HEK293 (cell line): Measurements from ENCODE around the gene SPAAR.

ENCODE experiments used
- BCL11A ChIP-seq: fragments of 450-650 bp; formaldehyde crosslinking; IDR thresholded peaks from 2 replicates; pipeline ENCODE4 v1.5.1; 2016; ENCODE audit warnings: low read depth, missing biosample characterization, missing genetic modification characterization
- BCL11B ChIP-seq: fragments of 450-650 bp; formaldehyde crosslinking; IDR thresholded peaks from 2 replicates; pipeline ENCODE4 v1.5.1; 2016; ENCODE audit warnings: low read depth, missing biosample characterization, missing genetic modification characterization
- CTCF ChIP-seq: fragments of 450-650 bp; formaldehyde crosslinking; IDR thresholded peaks from 2 replicates; pipeline ENCODE4 v1.5.1; 2016; ENCODE audit warnings: missing biosample characterization, missing genetic modification characterization
- EGR2 ChIP-seq: fragments of 450-650 bp; formaldehyde crosslinking; IDR thresholded peaks from 2 replicates; pipeline ENCODE4 v1.5.1; 2016; ENCODE audit warnings: low read depth, missing biosample characterization, missing genetic modification characterization
- GLIS1 ChIP-seq: fragments of 450-650 bp; formaldehyde crosslinking; IDR thresholded peaks from 2 replicates; pipeline ENCODE4 v1.5.1; 2016; ENCODE audit warnings: missing biosample characterization, missing genetic modification characterization
- HOXC10 ChIP-seq: sonication (generic); formaldehyde crosslinking; IDR thresholded peaks from 2 replicates; pipeline ENCODE4 v1.8.1; 2023; ENCODE audit warnings: mild to moderate bottlenecking, missing genetic modification reagents
- KLF1 ChIP-seq: fragments of 450-650 bp; formaldehyde crosslinking; IDR thresholded peaks from 2 replicates; pipeline ENCODE4 v1.5.1; 2016; ENCODE audit warnings: missing biosample characterization, missing genetic modification characterization
- KLF16 ChIP-seq: fragments of 450-650 bp; formaldehyde crosslinking; IDR thresholded peaks from 2 replicates; pipeline ENCODE4 v1.5.1; 2017; ENCODE audit warnings: missing biosample characterization, missing genetic modification characterization
- KLF9 ChIP-seq: fragments of 450-650 bp; formaldehyde crosslinking; IDR thresholded peaks from 2 replicates; pipeline ENCODE4 v1.5.1; 2016; ENCODE audit warnings: missing biosample characterization, missing genetic modification characterization, low read depth
- OVOL3 ChIP-seq: fragments of 450-650 bp; formaldehyde crosslinking; IDR thresholded peaks from 2 replicates; pipeline ENCODE4 v1.5.1; 2016; ENCODE audit warnings: missing biosample characterization, missing genetic modification characterization
- SP7 ChIP-seq: fragments of 450-650 bp; formaldehyde crosslinking; IDR thresholded peaks from 2 replicates; pipeline ENCODE4 v1.5.1; 2016; ENCODE audit warnings: missing biosample characterization, missing genetic modification characterization
- ZBTB21 ChIP-seq: fragments of 450-650 bp; formaldehyde crosslinking; IDR thresholded peaks from 2 replicates; pipeline ENCODE4 v1.5.1; 2017; ENCODE audit warnings: missing biosample characterization, missing genetic modification characterization
- ZBTB44 ChIP-seq: fragments of 450-650 bp; IDR thresholded peaks from 2 replicates; pipeline ENCODE4 v1.5.1; 2018; ENCODE audit warnings: missing biosample characterization, mild to moderate bottlenecking, missing genetic modification characterization
- ZBTB48 ChIP-seq: fragments of 450-650 bp; formaldehyde crosslinking; IDR thresholded peaks from 2 replicates; pipeline ENCODE4 v1.5.1; 2016; ENCODE audit warnings: missing biosample characterization, missing genetic modification characterization
- ZBTB6 ChIP-seq: fragments of 450-650 bp; formaldehyde crosslinking; IDR thresholded peaks from 2 replicates; pipeline ENCODE4 v1.5.1; 2017; ENCODE audit warnings: missing biosample characterization, missing genetic modification characterization
- ZIC2 ChIP-seq: fragments of 450-650 bp; formaldehyde crosslinking; IDR thresholded peaks from 2 replicates; pipeline ENCODE4 v1.5.1; 2016; ENCODE audit warnings: missing biosample characterization, missing genetic modification characterization
- ZNF112 ChIP-seq: fragments of 450-650 bp; formaldehyde crosslinking; IDR thresholded peaks from 2 replicates; pipeline ENCODE4 v1.5.0; 2017; ENCODE audit warnings: missing biosample characterization, missing genetic modification characterization
- ZNF132 ChIP-seq: fragments of 450-650 bp; formaldehyde crosslinking; IDR thresholded peaks from 2 replicates; pipeline ENCODE4 v1.5.1; 2017; ENCODE audit warnings: missing biosample characterization, missing genetic modification characterization, borderline replicate concordance
- ZNF2 ChIP-seq: fragments of 450-650 bp; formaldehyde crosslinking; IDR thresholded peaks from 2 replicates; pipeline ENCODE4 v1.5.1; 2016; ENCODE audit warnings: missing biosample characterization, missing genetic modification characterization
- ZNF202 ChIP-seq: fragments of 450-650 bp; formaldehyde crosslinking; IDR thresholded peaks from 2 replicates; pipeline ENCODE4 v1.5.1; 2016; ENCODE audit warnings: missing biosample characterization, missing genetic modification characterization, borderline replicate concordance
- ZNF24 ChIP-seq: fragments of 450-650 bp; formaldehyde crosslinking; IDR thresholded peaks from 2 replicates; pipeline ENCODE4 v1.5.1; 2016; ENCODE audit warnings: missing biosample characterization, missing genetic modification characterization
- ZNF341 ChIP-seq: fragments of 450-650 bp; formaldehyde crosslinking; IDR thresholded peaks from 2 replicates; pipeline ENCODE4; 2016; ENCODE audit warnings: low read depth, missing biosample characterization, missing genetic modification characterization
- ZNF426 ChIP-seq: fragments of 450-650 bp; formaldehyde crosslinking; IDR thresholded peaks from 2 replicates; pipeline ENCODE4 v1.5.1; 2017; ENCODE audit warnings: missing biosample characterization, missing genetic modification characterization, mild to moderate bottlenecking, inconsistent platforms, moderate library complexity
- ZNF513 ChIP-seq: fragments of 450-650 bp; IDR thresholded peaks from 2 replicates; pipeline ENCODE4 v1.5.1; 2018; ENCODE audit warnings: missing biosample characterization, missing genetic modification characterization
- ZNF530 ChIP-seq: fragments of 450-650 bp; formaldehyde crosslinking; IDR thresholded peaks from 2 replicates; pipeline ENCODE4 v1.5.1; 2016; ENCODE audit warnings: low read depth, missing biosample characterization, missing genetic modification characterization
- ZNF610 ChIP-seq: fragments of 450-650 bp; formaldehyde crosslinking; IDR thresholded peaks from 2 replicates; pipeline ENCODE4 v1.5.1; 2016; ENCODE audit warnings: missing biosample characterization, missing genetic modification characterization, borderline replicate concordance
- ZNF626 ChIP-seq: fragments of 450-650 bp; sonication (Bioruptor Pico); formaldehyde crosslinking; IDR thresholded peaks from 2 replicates; pipeline ENCODE4 v1.5.1; 2018; ENCODE audit warnings: missing biosample characterization, missing genetic modification characterization, inconsistent platforms
- ZNF629 ChIP-seq: fragments of 450-650 bp; formaldehyde crosslinking; IDR thresholded peaks from 2 replicates; pipeline ENCODE4 v1.5.1; 2017; ENCODE audit warnings: missing biosample characterization, missing genetic modification characterization
- ZNF660 ChIP-seq: fragments of 450-650 bp; IDR thresholded peaks from 2 replicates; pipeline ENCODE4 v1.5.1; 2018; ENCODE audit warnings: missing biosample characterization, mild to moderate bottlenecking, missing genetic modification characterization
- ZSCAN30 ChIP-seq: fragments of 450-650 bp; IDR thresholded peaks from 2 replicates; pipeline ENCODE4 v1.5.1; 2018; ENCODE audit warnings: missing biosample characterization, mild to moderate bottlenecking, missing genetic modification characterization, moderate library complexity
- ZXDB ChIP-seq: fragments of 450-650 bp; formaldehyde crosslinking; IDR thresholded peaks from 2 replicates; pipeline ENCODE4 v1.5.1; 2016; ENCODE audit warnings: missing biosample characterization, missing genetic modification characterization
- TF ChIP-seq, protein P1 (sequence below): sonication (generic); formaldehyde crosslinking; IDR thresholded peaks from 2 replicates; pipeline ENCODE4 v1.8.1; 2022; ENCODE audit warnings: mild to moderate bottlenecking, moderate library complexity, missing genetic modification reagents
- TF ChIP-seq, protein P2 (sequence below): fragments of 450-650 bp; formaldehyde crosslinking; IDR thresholded peaks from 2 replicates; pipeline ENCODE4; 2016; ENCODE audit warnings: missing biosample characterization, missing genetic modification characterization

The SPAAR gene

DNA sequence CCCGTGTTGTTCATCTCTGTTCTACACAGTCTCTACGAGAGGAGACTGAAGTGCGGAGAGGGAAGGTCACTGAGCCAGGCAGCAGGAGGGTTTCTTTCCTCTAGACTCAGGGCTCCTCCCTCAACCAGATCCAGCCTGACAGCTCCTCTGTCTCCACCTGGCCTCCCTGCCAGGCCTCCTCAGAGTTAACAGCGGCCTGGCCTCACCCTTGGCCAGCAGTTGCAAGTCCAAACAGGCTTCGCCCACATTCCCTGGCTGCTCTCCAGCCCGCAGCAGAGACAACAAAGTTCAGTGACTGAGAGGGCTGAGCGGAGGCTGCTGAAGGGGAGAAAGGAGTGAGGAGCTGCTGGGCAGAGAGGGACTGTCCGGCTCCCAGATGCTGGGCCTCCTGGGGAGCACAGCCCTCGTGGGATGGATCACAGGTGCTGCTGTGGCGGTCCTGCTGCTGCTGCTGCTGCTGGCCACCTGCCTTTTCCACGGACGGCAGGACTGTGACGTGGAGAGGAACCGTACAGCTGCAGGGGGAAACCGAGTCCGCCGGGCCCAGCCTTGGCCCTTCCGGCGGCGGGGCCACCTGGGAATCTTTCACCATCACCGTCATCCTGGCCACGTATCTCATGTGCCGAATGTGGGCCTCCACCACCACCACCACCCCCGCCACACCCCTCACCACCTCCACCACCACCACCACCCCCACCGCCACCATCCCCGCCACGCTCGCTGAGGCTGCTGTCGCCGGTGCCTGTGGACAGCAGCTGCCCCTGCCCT is 3.2 kb upstream of the SPAAR start, which contains the start of gene HRCT1 (continued):
- TF ChIP-seq EGR2 (tag by site-specific recombination) (0 out of 2 replicates have a peak, but pooled peaks have one; percentile 10), HOXC10 (CRISPR knock-in tag) (no peak), ZNF426 (tag by site-specific recombination) (no peak), ZXDB (0 out of 2 replicates have a peak, but pooled peaks have one; percentile 25), ZNF202 (no peak), ZSCAN30 (tag by site-specific recombination) (0 out of 2 replicates have a peak, but pooled peaks have one; percentile 44), GLIS1 (tag by site-specific recombination) (peak; percentile 96), ZIC2 (peak; percentile 42), ZBTB48 (tag by site-specific recombination) (peak; percentile 69), ZNF24 (tag by site-specific recombination) (0 out of 2 replicates have a peak, but pooled peaks have one; percentile 27), ZNF513 (no peak), ZNF112 (tag by site-specific recombination) (no peak), BCL11B (tag by site-specific recombination) (no peak), BCL11A (tag by site-specific recombination) (no peak), KLF9 (tag by site-specific recombination) (no peak), ZNF660 (tag by site-specific recombination) (0 out of 2 replicates have a peak, but pooled peaks have one; percentile 27), ZNF610 (tag by site-specific recombination) (no peak), CTCF (no peak), ZNF132 (tag by site-specific recombination) (no peak), ZBTB44 (peak; percentile 29; the same call in 1 of the 2 replicates), ZNF341 (0 out of 2 replicates have a peak, but pooled peaks have one; percentile 16), SP7 (tag by site-specific recombination) (peak; percentile 76), ZNF2 (no peak), ZNF629 (tag by site-specific recombination) (peak; percentile 41; the same call in 1 of the 2 replicates), ZBTB6 (tag by site-specific recombination) (no peak), KLF16 (tag by site-specific recombination) (no peak), ZBTB21 (tag by site-specific recombination) (no peak), OVOL3 (tag by site-specific recombination) (no peak), ZNF530 (tag by site-specific recombination) (no peak), ZNF626 (tag by site-specific recombination) (no peak), KLF1 (tag by site-specific recombination) (peak; percentile 82)
- TF ChIP-seq, protein P1, sequence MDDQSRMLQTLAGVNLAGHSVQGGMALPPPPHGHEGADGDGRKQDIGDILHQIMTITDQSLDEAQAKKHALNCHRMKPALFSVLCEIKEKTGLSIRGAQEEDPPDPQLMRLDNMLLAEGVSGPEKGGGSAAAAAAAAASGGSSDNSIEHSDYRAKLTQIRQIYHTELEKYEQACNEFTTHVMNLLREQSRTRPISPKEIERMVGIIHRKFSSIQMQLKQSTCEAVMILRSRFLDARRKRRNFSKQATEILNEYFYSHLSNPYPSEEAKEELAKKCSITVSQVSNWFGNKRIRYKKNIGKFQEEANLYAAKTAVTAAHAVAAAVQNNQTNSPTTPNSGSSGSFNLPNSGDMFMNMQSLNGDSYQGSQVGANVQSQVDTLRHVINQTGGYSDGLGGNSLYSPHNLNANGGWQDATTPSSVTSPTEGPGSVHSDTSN: peak; percentile 58; the same call in 1 of the 2 replicates
- TF ChIP-seq, protein P2, sequence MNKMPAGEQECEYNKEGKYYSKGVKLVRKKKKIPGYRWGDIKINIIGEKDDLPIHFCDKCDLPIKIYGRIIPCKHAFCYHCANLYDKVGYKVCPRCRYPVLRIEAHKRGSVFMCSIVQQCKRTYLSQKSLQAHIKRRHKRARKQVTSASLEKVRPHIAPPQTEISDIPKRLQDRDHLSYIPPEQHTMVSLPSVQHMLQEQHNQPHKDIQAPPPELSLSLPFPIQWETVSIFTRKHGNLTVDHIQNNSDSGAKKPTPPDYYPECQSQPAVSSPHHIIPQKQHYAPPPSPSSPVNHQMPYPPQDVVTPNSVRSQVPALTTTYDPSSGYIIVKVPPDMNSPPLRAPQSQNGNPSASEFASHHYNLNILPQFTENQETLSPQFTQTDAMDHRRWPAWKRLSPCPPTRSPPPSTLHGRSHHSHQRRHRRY (tag by site-specific recombination): no peak
